Colonic mucosa (tissue), 4 donors: Measurements from ENCODE around the gene DHX8. TPM values are rescaled to one million over a fixed set of nuclear protein-coding genes. Genes with fewer than 3 reads are reported as not detected.
"Not testable (repeated sequence)": the region's sequence is repeated elsewhere in the genome, so short reads cannot be mapped to it uniquely, and the experiment has no call there.

Experiments
- DNase-seq: peaks from one replicate; pipeline ENCODE4 v3.0.0-alpha.2; 2020
- H3K27ac ChIP-seq: fragments of 200-600 bp; one replicate; pipeline ENCODE4 v1.8.0; 2021
- H3K27me3 ChIP-seq: fragments of 200-600 bp; one replicate; pipeline ENCODE4 v1.8.0; 2021
- H3K36me3 ChIP-seq: fragments of 200-600 bp; one replicate; pipeline ENCODE4 v1.8.0; 2021
- H3K4me1 ChIP-seq: fragments of 200-600 bp; one replicate; pipeline ENCODE4 v1.8.0; 2021; ENCODE audit warnings: mild to moderate bottlenecking
- H3K4me3 ChIP-seq: fragments of 200-600 bp; one replicate; pipeline ENCODE4 v1.8.0; 2021
- H3K9ac ChIP-seq, 2 donors: one replicate each; pipeline ENCODE4 v1.7.0; 2013; ENCODE audit warnings: control low read depth in 2 of 2, low read depth in 2 of 2, low read length in 2 of 2
- H3K9me3 ChIP-seq: fragments of 200-600 bp; one replicate; pipeline ENCODE4 v1.8.0; 2021
- CTCF ChIP-seq: fragments of 200-600 bp; IDR thresholded peaks from one replicate; pipeline ENCODE4 v1.8.0; 2022; ENCODE audit warnings: antibody characterized with exemption, mild to moderate bottlenecking
- intact Hi-C: fragments of 100-400 bp; cut with DNase I; formaldehyde crosslinking; loops from one replicate; pipeline ENCODE4 v1.14.1; 2022
- total RNA-seq, 2 donors: library from RNA; stranded (reverse); fragmentation: NEBNext Ultra II Directional in 1 of 2; extraction: Animal tissue kit (Norgen Biotek cat#: 25700) in 1 of 2; gene quantifications; one replicate each; pipeline ENCODE4 v1.2.1, GENCODE V29; 2021
- donor health status: healthy.
- donor health status: DM: no; HTN: no; CAD: no.
- donor health status: DM: no; HTN: no; CAD: no.

Gene DHX8
- total RNA-seq, 2 donors from 2014 or later = 44.5 to 47.6 TPM

GRCh38 chr17:43469145-43469544, 14.6 kb upstream of the DHX8 start:
- DNase-seq = no peak
- Histone ChIP-seq H3K36me3 (no peaks in the 10 kb centered on the region), H3K27me3 (no peaks in the 10 kb centered on the region), H3K4me1 (no peaks in the 10 kb centered on the region), H3K9ac (no peak overlapping the region), H3K9me3 (no peaks in the 10 kb centered on the region), H3K27ac (no peak overlapping the region), H3K4me3 (no peak overlapping the region)
- no peak for TF ChIP-seq CTCF
- intact Hi-C loops = no loop called here

DNA sequence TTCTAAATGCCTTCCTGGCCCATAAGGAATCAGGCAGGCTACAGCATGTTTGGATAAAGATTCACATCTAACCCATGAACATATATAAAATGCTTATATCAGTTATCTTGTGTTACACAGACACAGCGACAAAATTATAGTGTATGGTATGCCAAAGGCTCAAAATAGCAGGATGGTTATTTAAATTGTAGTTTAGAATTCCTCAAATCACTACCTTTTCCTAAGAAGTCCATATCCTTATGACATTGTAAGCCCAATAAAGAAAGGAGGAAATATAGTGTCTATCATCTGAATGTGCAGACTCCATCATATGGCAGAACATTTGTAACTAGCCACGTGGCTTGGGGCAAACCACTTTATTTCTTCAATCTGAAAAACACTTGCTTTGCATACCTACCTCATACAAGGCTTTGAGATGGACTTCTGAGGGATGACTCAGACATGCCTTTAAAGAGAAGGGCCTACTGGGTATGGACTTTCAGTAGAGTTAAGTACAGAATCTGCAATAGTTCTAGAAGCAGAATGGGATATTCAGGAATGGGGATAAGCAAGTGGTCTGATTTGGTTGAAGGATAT, 12.1 kb upstream of the DHX8 start:
- Histone ChIP-seq H3K36me3 (no peaks in the 10 kb centered on the region), H3K27ac (no peak overlapping the region), H3K4me3 (no peak overlapping the region), H3K27me3 (no peaks in the 10 kb centered on the region), H3K4me1 (no peaks in the 10 kb centered on the region), H3K9ac (no peak overlapping the region), H3K9me3 (no peaks in the 10 kb centered on the region)
- intact Hi-C loops = no loop called here
- DNase-seq = no peak
- TF ChIP-seq CTCF = no peak

GRCh38 chr17:43475494-43476089, 8.2 kb upstream of the DHX8 start:
- no peak for TF ChIP-seq CTCF
- Histone ChIP-seq H3K27ac (no peak overlapping the region), H3K27me3 (no peaks in the 10 kb centered on the region), H3K9me3 (no peaks in the 10 kb centered on the region), H3K4me1 (no peaks in the 10 kb centered on the region), H3K36me3 (no peaks in the 10 kb centered on the region), H3K4me3 (no peak overlapping the region), H3K9ac (no peak overlapping the region)
- intact Hi-C loops = no loop called here
- no peak for DNase-seq

DNA sequence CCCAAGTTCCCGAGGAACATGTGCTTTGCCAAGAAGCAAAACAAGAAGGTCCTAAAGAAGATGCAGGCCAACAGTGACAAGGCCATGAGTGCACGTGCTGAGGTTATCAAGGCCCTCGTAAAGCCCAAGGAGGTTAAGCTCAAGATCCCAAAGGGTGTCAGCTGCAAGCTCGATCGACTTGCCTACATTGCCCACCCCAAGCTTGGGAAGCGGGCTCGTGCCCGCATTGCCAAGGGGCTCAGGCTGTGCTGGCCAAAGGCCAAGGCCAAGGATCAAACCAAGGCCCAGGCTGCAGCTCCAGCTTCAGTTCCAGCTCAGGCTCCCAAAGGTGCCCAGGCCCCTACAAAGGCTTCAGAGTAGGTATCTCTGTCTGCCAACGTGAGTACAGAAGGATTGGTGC, 7.5 kb upstream of the DHX8 start:
- intact Hi-C loops, H3K9ac ChIP-seq, DNase-seq: not testable (repeated sequence)

DNA sequence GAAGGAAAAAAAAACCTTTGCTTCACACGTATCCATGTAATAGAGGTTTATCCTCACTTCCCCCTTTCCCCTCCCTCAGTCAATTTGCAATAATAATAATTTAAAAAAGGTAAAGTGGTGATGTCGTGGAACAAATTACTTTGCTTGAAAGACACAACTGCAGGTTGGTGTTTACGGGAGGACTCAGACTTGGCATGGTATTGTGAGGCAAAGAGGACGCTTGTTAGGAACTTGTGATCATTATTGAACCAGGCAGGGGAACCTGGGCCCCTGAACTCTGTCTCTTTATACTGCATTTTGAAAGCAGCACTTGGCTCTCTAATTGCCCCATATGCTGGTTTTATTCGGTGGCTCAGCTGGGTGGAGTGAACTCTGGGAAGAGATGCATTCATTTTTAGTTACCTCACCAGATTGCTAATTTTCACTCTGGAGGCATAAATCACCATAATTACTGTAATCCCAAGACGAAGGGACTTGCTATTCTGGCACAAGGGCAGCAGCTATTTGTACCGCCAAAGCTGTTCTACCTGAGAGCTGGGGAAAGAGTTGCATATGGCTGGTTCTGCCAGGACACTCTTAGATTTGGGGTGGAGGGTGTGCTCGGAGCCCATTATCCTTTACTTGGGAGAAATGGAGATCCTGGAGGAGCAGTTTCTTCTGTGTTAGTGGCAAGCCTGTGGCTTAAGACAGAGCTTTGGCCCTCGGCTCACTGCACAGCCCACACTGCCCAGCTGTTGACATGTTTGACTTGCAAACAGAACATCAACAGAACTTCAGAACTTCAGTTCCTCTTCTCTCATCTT, 5.7 kb upstream of the DHX8 start:
- no peak for TF ChIP-seq CTCF

More for the DNA sequence above, 7.5 kb upstream of the DHX8 start:
- not testable (repeated sequence) for H3K4me1 ChIP-seq, H3K4me3 ChIP-seq, H3K27me3 ChIP-seq, H3K36me3 ChIP-seq, H3K9me3 ChIP-seq, H3K27ac ChIP-seq

GRCh38 chr17:43479948-43480347, 3.8 kb upstream of the DHX8 start:
- Histone ChIP-seq H3K27me3 (no peaks in the 10 kb centered on the region), H3K36me3 (no peaks in the 10 kb centered on the region), H3K4me3 (no peak overlapping the region), H3K9ac (no peak overlapping the region), H3K9me3 (no peaks in the 10 kb centered on the region), H3K4me1 (peaks cover 9% of the 10 kb centered on the region), H3K27ac (no peak overlapping the region)
- intact Hi-C loops = no loop called here
- TF ChIP-seq CTCF = no peak
- DNase-seq = no peak

More for the DNA sequence above, 5.7 kb upstream of the DHX8 start:
- Histone ChIP-seq H3K9ac (no peak overlapping the region), H3K9me3 (no peaks in the 10 kb centered on the region), H3K36me3 (no peaks in the 10 kb centered on the region), H3K27ac (no peak overlapping the region), H3K4me3 (no peak overlapping the region), H3K27me3 (no peaks in the 10 kb centered on the region), H3K4me1 (no peaks in the 10 kb centered on the region)
- no peak for DNase-seq
- intact Hi-C loops = no loop called here
